Activated CD4-positive, alpha-beta T cell treated with anti-CD3 and anti-CD28 coated beads, Interleukin-2, amount 10 ng/mL, durations not matched to agents 7 days and 5 days (primary cell): ENCODE measurements around the gene SMLR1. TPM values are rescaled to one million over a fixed set of nuclear protein-coding genes. Genes with fewer than 3 reads are reported as not detected.
A peak's percentile ranks its signal among the peaks of the same experiment; 100 is the strongest.

Experiments
- CTCF ChIA-PET: fragments of 350-600 bp; sonication (Branson Sonifier 250); formaldehyde crosslinking; loops from one replicate; lab custom pipeline; 2021; ENCODE audit warnings: antibody characterized with exemption; lab: Charles Lee
- POLR2A ChIA-PET: fragments of 350-600 bp; sonication (Branson Sonifier 250); formaldehyde crosslinking; loops from one replicate; lab custom pipeline; 2021; ENCODE audit warnings: antibody characterized with exemption; lab: Charles Lee
- DNase-seq: peaks from one replicate; pipeline ENCODE4 v3.0.0-alpha.2; 2020
- H3K27ac Mint-ChIP-seq: one replicate; pipeline ENCODE4 v1.8.0; 2021; ENCODE audit warnings: mild to moderate bottlenecking, moderate library complexity, mixed read lengths
- H3K27me3 Mint-ChIP-seq: one replicate; pipeline ENCODE4 v1.8.0; 2021; ENCODE audit warnings: mixed read lengths
- H3K36me3 Mint-ChIP-seq: one replicate; pipeline ENCODE4 v1.8.0; 2021; ENCODE audit warnings: low read depth, mixed read lengths
- H3K4me1 Mint-ChIP-seq: one replicate; pipeline ENCODE4 v1.8.0; 2021; ENCODE audit warnings: mixed read lengths
- H3K4me3 Mint-ChIP-seq: one replicate; pipeline ENCODE4 v1.8.0; 2021; ENCODE audit warnings: mild to moderate bottlenecking, moderate library complexity, mixed read lengths
- H3K9me3 Mint-ChIP-seq: one replicate; pipeline ENCODE4 v1.8.0; 2021; ENCODE audit warnings: mixed read lengths
- total RNA-seq, 2 experiments: library from RNA; stranded (reverse); gene quantifications; one replicate each; pipeline ENCODE4 v1.2.3, GENCODE V29; 2021

Gene SMLR1
- total RNA-seq, 2 experiments from 2014 or later = not detected

GRCh38 chr6:130864344-130864743 is 37.1 kb downstream of the SMLR1 start:
- ChIA-PET CTCF (interaction anchor here (1.1 kb wide), 1 partner anchor 10 kb away, joined by 3 read pairs; no protein-coding TSS in a partner anchor), POLR2A (no interaction called here)
- Mint-ChIP-seq H3K4me1 (no peaks in the 10 kb centered on the region), H3K4me3 (no peak overlapping the region), H3K9me3 (no peaks in the 10 kb centered on the region), H3K36me3 (no peaks in the 10 kb centered on the region), H3K27me3 (no peaks in the 10 kb centered on the region), H3K27ac (no peak overlapping the region)
- no peak for DNase-seq

- no peak for DNase-seq
- Mint-ChIP-seq H3K4me1 (no peaks in the 10 kb centered on the region), H3K9me3 (no peaks in the 10 kb centered on the region), H3K27ac (no peak overlapping the region), H3K4me3 (no peak overlapping the region), H3K27me3 (no peaks in the 10 kb centered on the region), H3K36me3 (no peaks in the 10 kb centered on the region)
- CTCF ChIA-PET = interaction anchor here (1.1 kb wide), 1 partner anchor 12 kb away, joined by 3 read pairs; no protein-coding TSS in a partner anchor
- POLR2A ChIA-PET = no interaction called here
Observed at GRCh38 chr6:130865793-130866192, 38.6 kb downstream of the SMLR1 start.

GRCh38 chr6:130869681-130870080 is 42.5 kb downstream of the SMLR1 start:
- ChIA-PET CTCF (no interaction called here), POLR2A (no interaction called here)
- Mint-ChIP-seq H3K27me3 (no peaks in the 10 kb centered on the region), H3K4me3 (no peak overlapping the region), H3K9me3 (no peaks in the 10 kb centered on the region), H3K36me3 (no peaks in the 10 kb centered on the region), H3K27ac (no peak overlapping the region), H3K4me1 (peaks cover 3% of the 10 kb centered on the region)
- no peak for DNase-seq

- POLR2A ChIA-PET = no interaction called here
- Mint-ChIP-seq H3K27me3 (no peaks in the 10 kb centered on the region), H3K36me3 (no peaks in the 10 kb centered on the region), H3K27ac (no peak overlapping the region), H3K4me1 (peaks cover 3% of the 10 kb centered on the region), H3K9me3 (no peaks in the 10 kb centered on the region), H3K4me3 (no peak overlapping the region)
- CTCF ChIA-PET = interaction anchor here (0.7 kb wide), 1 partner anchor 1149 kb away, joined by 3 read pairs; no protein-coding TSS in a partner anchor
- no peak for DNase-seq
Observed at GRCh38 chr6:130870179-130870880, 43.1 kb downstream of the SMLR1 start.

- H3K27ac Mint-ChIP-seq = no peak overlapping the region
- no peak overlapping the region for H3K4me3 Mint-ChIP-seq
- H3K36me3 Mint-ChIP-seq = no peaks in the 10 kb centered on the region
- ChIA-PET POLR2A (no interaction called here), CTCF (interaction anchor here (0.7 to 1.6 kb wide), 8 partner anchors 10 to 578 kb away, joined by 3 to 5 read pairs (median 3); no protein-coding TSS in a partner anchor)
- DNase-seq = peak; percentile 80
- no peaks in the 10 kb centered on the region for H3K9me3 Mint-ChIP-seq
- no peaks in the 10 kb centered on the region for H3K27me3 Mint-ChIP-seq
- peaks cover 3% of the 10 kb centered on the region for H3K4me1 Mint-ChIP-seq
Observed at GRCh38 chr6:130872250-130873095, 45.3 kb downstream of the SMLR1 start.

- Mint-ChIP-seq H3K27me3 (no peaks in the 10 kb centered on the region), H3K4me3 (no peak overlapping the region), H3K36me3 (no peaks in the 10 kb centered on the region), H3K4me1 (peaks cover 3% of the 10 kb centered on the region), H3K9me3 (no peaks in the 10 kb centered on the region), H3K27ac (no peak overlapping the region)
- no peak for DNase-seq
- ChIA-PET POLR2A (no interaction called here), CTCF (interaction anchor here (1.2 kb wide), 1 partner anchor 12 kb away, joined by 3 read pairs; no protein-coding TSS in a partner anchor)
Observed at GRCh38 chr6:130873746-130874145, 46.5 kb downstream of the SMLR1 start.

- no peaks in the 10 kb centered on the region for H3K27me3 Mint-ChIP-seq
Observed at GRCh38 chr6:130879826-130880225, 52.6 kb downstream of the SMLR1 start.

DNA sequence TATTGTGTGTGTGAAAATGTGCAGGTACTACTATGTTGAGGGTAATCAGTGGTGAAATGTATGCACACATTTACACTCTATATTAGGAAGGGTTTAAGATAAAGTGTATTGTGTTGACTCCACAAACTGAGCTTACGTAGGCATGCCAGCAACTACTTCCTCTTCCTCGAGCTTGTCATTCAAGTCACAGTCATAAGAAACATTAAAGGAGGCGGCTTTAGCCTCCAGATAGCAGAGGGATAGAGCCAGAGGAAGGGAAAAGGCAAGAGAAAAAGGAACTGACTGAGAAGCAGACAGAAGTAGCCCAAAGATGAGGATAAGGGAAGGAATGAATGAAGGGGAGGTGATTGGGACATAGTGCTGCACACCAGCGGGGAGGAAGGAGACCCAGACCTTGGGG is 55.2 kb downstream of the SMLR1 start:
- Mint-ChIP-seq H3K27me3 (no peaks in the 10 kb centered on the region), H3K4me1 (no peaks in the 10 kb centered on the region), H3K27ac (no peak overlapping the region), H3K36me3 (no peaks in the 10 kb centered on the region), H3K4me3 (no peak overlapping the region), H3K9me3 (no peaks in the 10 kb centered on the region)
- no peak for DNase-seq
- ChIA-PET CTCF (no interaction called here), POLR2A (no interaction called here)

More at GRCh38 chr6:130879826-130880225, 52.6 kb downstream of the SMLR1 start:
- CTCF ChIA-PET = no interaction called here
- Mint-ChIP-seq H3K4me3 (no peak overlapping the region), H3K27ac (no peak overlapping the region), H3K36me3 (no peaks in the 10 kb centered on the region), H3K4me1 (no peaks in the 10 kb centered on the region), H3K9me3 (no peaks in the 10 kb centered on the region)
- POLR2A ChIA-PET = no interaction called here
- DNase-seq = no peak

GRCh38 chr6:130885392-130886192 is 58.4 kb downstream of the SMLR1 start:
- POLR2A ChIA-PET = no interaction called here
- peak; percentile 85 for DNase-seq
- Mint-ChIP-seq H3K4me3 (no peak overlapping the region), H3K27ac (no peak overlapping the region), H3K4me1 (no peaks in the 10 kb centered on the region), H3K36me3 (no peaks in the 10 kb centered on the region), H3K27me3 (no peaks in the 10 kb centered on the region), H3K9me3 (no peaks in the 10 kb centered on the region)
- CTCF ChIA-PET = interaction anchor here (0.5 to 1.7 kb wide), 16 partner anchors 8 to 1346 kb away, joined by 3 to 11 read pairs (median 3); partner anchors contain the start of gene MED23

Other genes starting within 250 kb of the SMLR1 start
- 10 to 100 TPM; 20.2 to 25.2 TPM for gene EPB41L2, start 235.8 kb downstream of the SMLR1 start, total RNA-seq